Measurements from ENCODE around the gene THSD4. TPM values are rescaled to one million over a fixed set of nuclear protein-coding genes. Genes with fewer than 3 reads are reported as not detected.

The THSD4 gene
- total RNA-seq, 1 experiment from 2014 or later: 29.0 TPM

GRCh38 chr15:71773206-71773859, 658.1 kb downstream of the THSD4 start:
- no peaks in the 10 kb centered on the region for H3F3A ChIP-seq (ENCODE audit: low read length, unreplicated experiment)
- BruUV-seq (replicated peaks): no TSS peak
- no peak for DNase-seq
- peaks cover 6% of the 10 kb centered on the region for H3K4me1 ChIP-seq (ENCODE audit: insufficient read depth, low read length)
- TF ChIP-seq EZH2phosphoT487 (IDR thresholded peaks at IDR 0.05; ENCODE audit: borderline replicate concordance, low read length) (no peak), EZH2 (IDR thresholded peaks at IDR 0.05; ENCODE audit: low read length, unreplicated experiment) (no peak)
- TF ChIP-seq, protein P1, sequence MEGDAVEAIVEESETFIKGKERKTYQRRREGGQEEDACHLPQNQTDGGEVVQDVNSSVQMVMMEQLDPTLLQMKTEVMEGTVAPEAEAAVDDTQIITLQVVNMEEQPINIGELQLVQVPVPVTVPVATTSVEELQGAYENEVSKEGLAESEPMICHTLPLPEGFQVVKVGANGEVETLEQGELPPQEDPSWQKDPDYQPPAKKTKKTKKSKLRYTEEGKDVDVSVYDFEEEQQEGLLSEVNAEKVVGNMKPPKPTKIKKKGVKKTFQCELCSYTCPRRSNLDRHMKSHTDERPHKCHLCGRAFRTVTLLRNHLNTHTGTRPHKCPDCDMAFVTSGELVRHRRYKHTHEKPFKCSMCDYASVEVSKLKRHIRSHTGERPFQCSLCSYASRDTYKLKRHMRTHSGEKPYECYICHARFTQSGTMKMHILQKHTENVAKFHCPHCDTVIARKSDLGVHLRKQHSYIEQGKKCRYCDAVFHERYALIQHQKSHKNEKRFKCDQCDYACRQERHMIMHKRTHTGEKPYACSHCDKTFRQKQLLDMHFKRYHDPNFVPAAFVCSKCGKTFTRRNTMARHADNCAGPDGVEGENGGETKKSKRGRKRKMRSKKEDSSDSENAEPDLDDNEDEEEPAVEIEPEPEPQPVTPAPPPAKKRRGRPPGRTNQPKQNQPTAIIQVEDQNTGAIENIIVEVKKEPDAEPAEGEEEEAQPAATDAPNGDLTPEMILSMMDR (conservative IDR thresholded peaks at IDR 0.05; ENCODE audit: low read depth, low read length): no peak
- CTCF ChIA-PET: no interaction called here
- no peak for ATAC-seq
- intact Hi-C loops (cut with micrococcal nuclease): no loop called here
- H2AFZ ChIP-seq (ENCODE audit: low read length): no peak overlapping the region
- no peak overlapping the region for H3K4me3 ChIP-seq (ENCODE audit: low read length)
- H3K27ac ChIP-seq (ENCODE audit: low read length): no peak overlapping the region
- POLR2A ChIA-PET (ENCODE audit: unreplicated experiment): interaction anchor here (0.6 kb wide), 2 partner anchors 12 to 958 kb away, joined by 4 to 8 read pairs; no protein-coding TSS in a partner anchor
- H3K9ac ChIP-seq (ENCODE audit: low read length): no peak overlapping the region
- H3K36me3 ChIP-seq (ENCODE audit: low read depth, low read length): peaks cover 4% of the 10 kb centered on the region; the same call in 1 of the 2 replicates
- no peak overlapping the region for H3K4me2 ChIP-seq (ENCODE audit: low read length)
- H3K27me3 ChIP-seq (ENCODE audit: low read length): no peaks in the 10 kb centered on the region
- no peaks in the 10 kb centered on the region for H3K9me2 ChIP-seq (replicated peaks; ENCODE audit: low read length)
- H4K20me1 ChIP-seq (ENCODE audit: low read length): no peaks in the 10 kb centered on the region
- no peaks in the 10 kb centered on the region for H3K9me3 ChIP-seq (ENCODE audit: low read length)
- H3K79me2 ChIP-seq (ENCODE audit: low read length): no peaks in the 10 kb centered on the region

DNA sequence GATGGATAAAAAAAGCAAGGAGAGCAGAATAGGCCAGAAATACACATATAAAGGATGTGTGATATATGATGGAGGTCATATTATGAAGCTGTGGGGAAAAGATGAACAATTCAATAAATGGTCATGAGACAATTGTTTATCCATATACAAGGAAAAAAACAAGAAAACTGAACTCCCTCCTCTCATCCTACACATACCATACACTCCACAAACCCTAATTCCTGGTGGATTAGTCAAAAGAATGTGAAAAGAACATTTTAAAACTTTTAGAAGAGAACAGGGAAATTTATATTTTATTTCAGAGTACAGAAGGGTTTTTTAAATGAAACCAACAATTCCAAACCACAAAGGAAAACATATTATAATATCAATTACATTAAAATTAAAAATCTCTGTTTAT, 660.6 kb downstream of the THSD4 start:
- no peak for ATAC-seq
- H3F3A ChIP-seq (ENCODE audit: low read length, unreplicated experiment): no peaks in the 10 kb centered on the region
- TF ChIP-seq EZH2 (IDR thresholded peaks at IDR 0.05; ENCODE audit: low read length, unreplicated experiment): no peak
- TF ChIP-seq EZH2phosphoT487 (IDR thresholded peaks at IDR 0.05; ENCODE audit: borderline replicate concordance, low read length): no peak
- TF ChIP-seq, protein P1 (conservative IDR thresholded peaks at IDR 0.05; ENCODE audit: low read depth, low read length): no peak
- no peak overlapping the region for H3K4me3 ChIP-seq (ENCODE audit: low read length)
- no peak overlapping the region for H3K27ac ChIP-seq (ENCODE audit: low read length)
- no peaks in the 10 kb centered on the region for H3K79me2 ChIP-seq (ENCODE audit: low read length)
- H3K9me3 ChIP-seq (ENCODE audit: low read length): no peaks in the 10 kb centered on the region
- H3K36me3 ChIP-seq (ENCODE audit: low read depth, low read length): peaks cover 4% of the 10 kb centered on the region; the same call in 1 of the 2 replicates
- H2AFZ ChIP-seq (ENCODE audit: low read length): no peak overlapping the region
- no peak overlapping the region for H3K4me2 ChIP-seq (ENCODE audit: low read length)
- BruUV-seq (replicated peaks): no TSS peak
- no peak overlapping the region for H3K9ac ChIP-seq (ENCODE audit: low read length)
- no peak for DNase-seq
- H3K27me3 ChIP-seq (ENCODE audit: low read length): no peaks in the 10 kb centered on the region
- no peaks in the 10 kb centered on the region for H3K9me2 ChIP-seq (replicated peaks; ENCODE audit: low read length)
- POLR2A ChIA-PET (ENCODE audit: unreplicated experiment): no interaction called here
- CTCF ChIA-PET: no interaction called here
- H4K20me1 ChIP-seq (ENCODE audit: low read length): no peaks in the 10 kb centered on the region
- intact Hi-C loops (cut with micrococcal nuclease): no loop called here
- peaks cover 26% of the 10 kb centered on the region for H3K4me1 ChIP-seq (ENCODE audit: insufficient read depth, low read length)

DNA sequence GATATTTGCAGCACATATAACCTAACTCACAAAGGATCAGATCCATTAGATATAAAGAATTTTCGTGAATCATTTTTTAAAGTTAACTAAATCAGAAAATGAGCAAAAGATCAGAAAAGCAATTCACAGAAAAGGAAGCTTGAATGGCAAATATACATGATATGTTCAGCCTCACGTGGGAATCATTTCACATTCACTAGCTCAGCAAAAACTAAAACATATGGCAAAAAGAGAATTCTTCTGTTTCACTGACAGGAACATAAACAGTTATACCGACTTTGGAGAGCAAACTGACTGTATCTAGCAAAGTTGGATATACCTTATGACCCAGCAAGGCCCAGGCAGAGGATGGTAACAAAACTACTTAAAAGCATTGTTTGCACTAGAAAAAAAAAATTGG, 661.0 kb downstream of the THSD4 start:
- Histone ChIP-seq H3K4me1 (ENCODE audit: insufficient read depth, low read length) (peaks cover 31% of the 10 kb centered on the region), H3K36me3 (ENCODE audit: low read depth, low read length) (peaks cover 4% of the 10 kb centered on the region; the same call in 1 of the 2 replicates), H3K9me3 (ENCODE audit: low read length) (no peaks in the 10 kb centered on the region), H3F3A (ENCODE audit: low read length, unreplicated experiment) (no peaks in the 10 kb centered on the region), H3K4me2 (ENCODE audit: low read length) (no peak overlapping the region), H3K27ac (ENCODE audit: low read length) (no peak overlapping the region), H3K79me2 (ENCODE audit: low read length) (no peaks in the 10 kb centered on the region), H2AFZ (ENCODE audit: low read length) (no peak overlapping the region), H3K9me2 (replicated peaks; ENCODE audit: low read length) (no peaks in the 10 kb centered on the region), H4K20me1 (ENCODE audit: low read length) (no peaks in the 10 kb centered on the region), H3K9ac (ENCODE audit: low read length) (no peak overlapping the region), H3K27me3 (ENCODE audit: low read length) (no peaks in the 10 kb centered on the region), H3K4me3 (ENCODE audit: low read length) (no peak overlapping the region)
- DNase-seq (no peak), ATAC-seq (no peak)
- ChIA-PET POLR2A (ENCODE audit: unreplicated experiment) (no interaction called here), CTCF (no interaction called here)
- intact Hi-C loops (cut with micrococcal nuclease): no loop called here
- TF ChIP-seq, protein P1 (conservative IDR thresholded peaks at IDR 0.05; ENCODE audit: low read depth, low read length): no peak
- TF ChIP-seq EZH2phosphoT487 (IDR thresholded peaks at IDR 0.05; ENCODE audit: borderline replicate concordance, low read length): no peak
- TF ChIP-seq EZH2 (IDR thresholded peaks at IDR 0.05; ENCODE audit: low read length, unreplicated experiment): no peak
- no TSS peak for BruUV-seq (replicated peaks)
